GM12865 (cell line): Measurements from ENCODE around the gene PPP2R5D.

Source experiments
- DNase-seq: peaks from one replicate; pipeline ENCODE4 v3.0.0; 2010; ENCODE audit warnings: low read depth
- H3K4me3 ChIP-seq: 2 replicates; pipeline ENCODE4 v1.5.1; 2011; ENCODE audit warnings: mild to moderate bottlenecking, low read depth, low read length, control low read depth
- CTCF ChIP-seq: IDR thresholded peaks from 2 replicates; pipeline ENCODE4 v1.5.1; 2011; ENCODE audit warnings: low read length, control low read depth, low read depth, inconsistent platforms; ENCODE audit not compliant: insufficient read depth; ENCODE audit errors: missing control alignments

PPP2R5D gene

GRCh38 chr6:43034190-43034525 is 49.8 kb downstream of the PPP2R5D start:
- DNase-seq = no peak
- no peak for TF ChIP-seq CTCF
- H3K4me3 ChIP-seq = no peak overlapping the region

GRCh38 chr6:43035495-43036194 is 51.3 kb downstream of the PPP2R5D start:
- no peak for DNase-seq
- no peak overlapping the region for H3K4me3 ChIP-seq
- no peak for TF ChIP-seq CTCF

- no peak for DNase-seq
- no peak overlapping the region for H3K4me3 ChIP-seq
- TF ChIP-seq CTCF = no peak
Measured at GRCh38 chr6:43036712-43037111, 52.3 kb downstream of the PPP2R5D start.

- TF ChIP-seq CTCF = no peak
- H3K4me3 ChIP-seq = no peak overlapping the region
- DNase-seq = no peak
Measured at GRCh38 chr6:43037197-43037596, 52.8 kb downstream of the PPP2R5D start.

GRCh38 chr6:43037706-43038105 is 53.3 kb downstream of the PPP2R5D start:
- no peak for DNase-seq
- TF ChIP-seq CTCF = no peak
- no peak overlapping the region for H3K4me3 ChIP-seq

- DNase-seq = no peak
- no peak overlapping the region for H3K4me3 ChIP-seq
- no peak for TF ChIP-seq CTCF
Measured at GRCh38 chr6:43038727-43039126, 54.4 kb downstream of the PPP2R5D start.
